GM18867 (cell line): ENCODE data around the gene HSPA12A.

Source experiments
- ATAC-seq: cut with Tn5 transposase; IDR thresholded peaks from one replicate; pipeline ENCODE4 v1.9.1; 2021; ENCODE audit warnings: mild to moderate bottlenecking, moderate library complexity; ENCODE audit not compliant: unreplicated experiment

The HSPA12A gene

DNA sequence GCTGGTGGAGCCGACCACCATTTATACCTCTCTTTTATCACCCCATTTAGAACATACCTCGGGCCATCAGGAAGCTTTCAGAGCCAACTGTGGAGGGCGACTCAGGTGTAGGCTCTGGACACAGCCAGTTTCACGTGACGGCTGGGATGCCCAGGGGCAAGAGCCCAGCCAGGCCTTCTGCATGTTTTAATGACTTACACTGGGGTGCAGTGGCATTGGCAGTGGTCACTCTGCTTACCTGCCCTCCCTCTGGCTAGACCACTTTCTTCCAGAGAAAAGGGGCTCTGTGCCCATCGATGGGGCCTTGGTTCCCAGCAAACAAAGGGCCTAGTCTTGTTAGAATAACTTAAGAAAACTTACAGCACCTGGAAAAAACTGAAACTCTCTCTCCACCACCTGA lies 71.7 kb downstream of the HSPA12A start:
- no peak for ATAC-seq

GRCh38 chr10:116669832-116670644 lies 72.3 kb downstream of the HSPA12A start:
- ATAC-seq: no peak

DNA sequence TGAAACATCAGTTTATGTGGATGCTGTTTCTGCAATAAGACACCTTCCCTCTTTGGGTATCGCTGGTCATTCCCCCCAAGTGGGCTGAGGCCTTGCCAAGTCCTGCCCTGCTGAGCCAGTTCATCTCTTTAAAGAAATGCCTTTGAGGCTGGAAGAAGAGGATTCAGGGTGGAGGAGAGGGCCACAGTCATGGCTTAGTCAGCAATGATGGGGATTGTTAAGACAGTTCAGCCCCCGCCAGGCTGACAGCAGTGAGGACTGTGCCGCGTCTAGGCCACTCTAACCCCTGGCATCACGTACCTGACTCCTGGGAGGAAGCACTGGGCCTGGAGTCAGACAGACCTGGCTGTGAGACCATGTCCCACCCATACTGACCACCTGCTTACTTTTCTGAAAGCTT lies 73.3 kb downstream of the HSPA12A start:
- no peak for ATAC-seq

DNA sequence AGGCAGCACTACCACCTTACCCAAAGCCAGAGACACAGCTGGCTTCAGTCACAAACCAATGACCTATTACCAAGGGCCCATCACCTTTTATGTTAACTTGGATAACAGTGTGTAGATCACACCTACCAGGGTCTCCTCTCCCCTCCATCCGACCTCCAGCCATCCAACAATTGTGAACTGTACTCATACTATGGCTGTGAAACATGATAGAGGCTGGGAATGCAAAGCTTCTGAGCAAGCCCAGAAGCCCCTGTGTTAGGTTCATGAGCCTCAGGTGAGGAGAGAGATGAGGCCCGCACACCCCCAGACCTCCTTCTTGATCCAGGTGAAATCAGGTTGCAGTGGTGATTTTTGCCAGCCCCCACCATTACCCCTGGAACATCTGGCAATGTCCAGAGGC lies 73.9 kb downstream of the HSPA12A start:
- no peak for ATAC-seq

DNA sequence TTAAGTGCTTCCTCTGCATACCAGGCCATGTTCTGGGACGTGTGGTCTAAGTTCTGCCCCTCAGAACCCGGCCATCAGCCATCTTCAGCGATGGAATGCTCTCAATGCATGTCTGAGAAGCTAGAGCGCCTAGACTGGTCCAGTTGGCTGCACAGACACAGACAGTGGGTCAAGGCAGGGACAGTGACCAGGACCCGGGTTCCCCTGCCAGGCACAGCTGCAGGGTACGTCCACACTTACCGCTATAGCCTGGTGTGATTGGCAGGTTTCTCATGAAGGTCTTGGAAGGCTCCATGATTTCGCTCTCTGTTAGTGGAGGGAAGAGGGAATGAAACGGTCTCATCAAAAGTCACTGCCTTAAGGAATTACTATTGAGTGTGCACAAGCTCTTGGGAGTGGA lies 74.3 kb downstream of the HSPA12A start:
- ATAC-seq: no peak

DNA sequence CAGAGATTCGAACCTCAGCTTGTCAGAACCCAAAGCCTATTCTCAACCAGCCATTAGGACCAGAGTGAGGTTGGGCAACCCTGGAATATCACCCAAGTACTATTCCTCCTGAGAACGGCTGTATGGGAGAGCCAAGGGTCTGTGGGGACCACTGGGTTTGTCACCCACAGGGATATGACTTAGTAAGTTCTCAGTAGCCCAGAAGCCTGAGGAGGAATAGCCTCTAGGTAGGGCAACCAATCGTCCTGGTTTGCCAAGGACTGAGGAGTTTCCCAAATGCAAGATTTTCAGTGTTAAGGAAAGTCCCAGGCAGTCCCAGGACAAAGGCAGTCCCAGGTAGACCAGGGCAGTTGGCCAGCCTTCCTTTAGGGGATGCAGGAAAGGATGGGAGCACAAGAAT lies 74.9 kb downstream of the HSPA12A start:
- no peak for ATAC-seq

DNA sequence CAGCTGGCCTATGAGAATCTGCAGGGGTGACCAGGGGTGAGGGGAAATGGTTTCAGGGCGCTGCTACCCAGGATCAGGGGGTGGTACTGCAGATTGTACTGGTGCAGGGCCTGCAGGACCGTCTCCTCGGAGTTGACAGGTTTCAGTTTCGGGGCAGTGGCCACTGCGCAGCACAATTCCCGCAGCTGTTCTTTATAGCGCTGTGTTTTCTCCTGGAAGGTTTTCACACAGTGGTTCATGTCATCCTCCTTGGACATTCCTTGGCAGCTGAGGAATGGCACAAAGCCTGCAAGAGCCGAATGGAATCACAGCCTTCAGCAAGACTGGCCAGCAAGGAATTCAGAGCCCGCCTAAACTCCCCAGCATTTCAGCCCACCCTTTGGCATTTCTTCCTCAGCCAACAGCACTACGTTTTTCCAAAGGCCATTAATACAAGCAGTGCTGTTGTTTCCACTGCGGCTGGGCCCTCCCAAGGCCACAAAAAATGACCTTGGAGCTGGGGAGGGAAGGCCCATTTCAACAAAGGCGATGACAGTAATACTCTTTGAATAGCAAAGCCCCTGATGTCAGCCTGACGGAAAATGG lies 76.7 kb downstream of the HSPA12A start:
- ATAC-seq: no peak

DNA sequence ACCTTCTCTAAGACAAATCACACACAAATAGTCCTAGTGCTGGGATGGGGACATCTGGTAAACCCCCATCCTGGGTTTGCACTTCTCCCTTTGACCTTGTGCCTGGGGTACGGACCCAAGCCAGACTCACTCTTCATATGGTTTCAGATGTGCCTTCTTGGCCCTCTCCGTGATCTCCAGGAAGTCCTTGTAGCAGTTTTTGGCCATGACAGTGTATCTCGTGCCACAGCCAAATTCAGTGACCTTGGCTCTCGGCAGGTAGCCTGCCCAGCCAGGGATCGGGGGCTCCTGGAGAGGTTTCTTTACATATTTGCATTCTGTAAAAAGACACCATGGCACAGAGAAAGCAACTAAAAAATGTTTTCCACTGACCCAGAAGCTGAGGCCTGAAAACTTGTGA lies 77.7 kb downstream of the HSPA12A start:
- ATAC-seq: no peak

DNA sequence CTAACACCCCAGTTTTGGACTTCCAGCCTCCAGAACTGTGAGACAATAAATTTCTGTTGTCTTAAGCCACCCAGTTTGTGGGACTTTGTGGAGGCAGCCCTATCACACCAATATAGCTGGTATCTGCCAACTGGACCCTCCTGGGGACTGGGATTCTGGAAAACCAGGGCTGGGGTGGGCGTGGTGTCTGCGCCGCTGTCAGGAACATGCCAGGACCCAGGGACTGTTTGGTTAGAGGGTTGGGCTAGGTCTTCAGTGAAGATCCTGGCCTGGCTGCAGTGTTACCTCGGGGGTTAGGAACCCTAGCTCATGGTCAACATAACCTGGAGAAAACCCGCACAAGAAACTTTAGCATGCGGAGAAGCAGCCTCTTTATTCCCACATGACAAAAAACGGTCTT lies 79.0 kb downstream of the HSPA12A start:
- ATAC-seq: no peak

- ATAC-seq: no peak
Measured at GRCh38 chr10:116660860-116661259, 81.5 kb downstream of the HSPA12A start.

DNA sequence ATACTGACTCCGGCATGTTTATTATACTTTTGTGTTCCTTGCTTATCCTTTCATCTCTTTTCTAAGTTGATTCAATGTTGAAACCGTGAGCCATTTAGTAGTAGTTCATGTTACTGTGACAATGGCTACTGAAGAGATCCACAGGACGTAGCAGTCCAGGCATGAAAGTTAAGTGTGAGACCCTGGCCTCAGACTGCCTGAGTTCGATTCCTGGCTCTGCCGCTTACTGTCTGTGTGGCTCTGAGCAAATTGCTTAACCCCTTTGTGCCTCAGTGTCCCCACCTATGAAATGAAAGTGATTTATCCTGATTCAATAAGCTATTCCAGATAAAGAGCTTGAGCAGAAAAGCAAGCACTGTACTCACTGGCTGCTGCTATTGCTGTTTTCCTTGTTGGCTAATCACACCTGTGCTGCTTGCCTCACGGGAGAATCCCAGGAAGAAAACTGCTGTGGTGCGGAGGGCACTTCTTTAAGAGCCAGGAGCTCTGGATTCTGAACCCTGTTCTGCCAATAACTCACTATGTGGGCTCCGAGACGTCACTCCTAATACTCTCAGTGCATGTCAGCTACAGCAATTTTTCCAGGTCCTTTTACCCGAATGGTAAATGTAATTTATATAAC lies 83.2 kb downstream of the HSPA12A start:
- ATAC-seq: no peak

DNA sequence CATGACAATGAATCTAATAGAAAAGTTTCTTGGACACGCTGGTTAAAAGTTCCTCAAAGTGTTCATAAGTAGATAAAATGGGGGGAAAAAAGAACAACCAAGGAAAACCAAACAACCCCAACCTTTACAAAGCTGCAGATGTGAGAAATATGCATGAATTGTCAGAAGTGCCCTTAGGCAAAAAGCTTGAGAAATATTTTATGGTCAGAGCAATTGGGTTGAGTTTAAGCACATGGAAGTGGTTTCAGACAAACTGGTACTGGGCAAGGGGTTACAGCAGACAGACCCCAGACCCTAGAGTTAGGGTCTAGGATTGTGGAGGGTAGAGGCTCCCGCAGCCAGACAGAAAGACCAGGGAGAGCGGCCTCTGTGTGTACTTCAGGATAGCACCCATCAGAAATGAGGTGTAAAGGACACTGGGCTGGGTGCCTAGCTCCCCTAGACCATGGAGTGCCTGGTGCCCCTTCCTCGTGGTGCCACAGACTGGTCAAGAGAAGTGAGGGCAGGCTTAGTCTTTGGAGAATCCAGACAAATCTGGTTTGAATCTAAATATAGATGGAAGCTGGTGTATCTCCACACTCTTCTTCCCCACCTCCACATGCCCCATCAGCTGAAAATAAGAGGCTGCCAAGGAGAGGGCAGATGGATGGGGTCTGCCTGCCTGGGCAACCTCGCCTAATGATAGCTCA lies 84.4 kb downstream of the HSPA12A start:
- no peak for ATAC-seq

GRCh38 chr10:116656044-116656443 lies 86.3 kb downstream of the HSPA12A start:
- no peak for ATAC-seq

DNA sequence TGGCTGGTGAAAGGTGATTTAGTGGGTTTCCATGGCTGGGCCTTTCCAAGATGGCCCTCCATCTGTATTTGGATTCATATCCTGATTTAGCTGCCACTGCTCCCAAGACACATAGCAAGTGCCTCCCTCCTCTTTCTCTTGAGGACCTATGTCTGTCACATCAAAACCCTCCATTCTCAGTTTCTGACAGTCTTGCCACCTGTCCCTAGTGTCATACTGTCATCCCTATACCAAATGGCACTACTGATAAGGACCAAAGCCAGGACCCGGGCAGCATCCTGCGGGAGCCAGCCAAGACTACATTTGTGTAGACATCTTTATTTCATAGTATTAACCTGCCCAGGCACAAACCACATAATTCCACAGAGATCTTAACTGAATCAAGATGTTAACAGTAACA lies 86.8 kb downstream of the HSPA12A start:
- ATAC-seq: no peak

- no peak for ATAC-seq
Measured at GRCh38 chr10:116654816-116655215, 87.5 kb downstream of the HSPA12A start.

DNA sequence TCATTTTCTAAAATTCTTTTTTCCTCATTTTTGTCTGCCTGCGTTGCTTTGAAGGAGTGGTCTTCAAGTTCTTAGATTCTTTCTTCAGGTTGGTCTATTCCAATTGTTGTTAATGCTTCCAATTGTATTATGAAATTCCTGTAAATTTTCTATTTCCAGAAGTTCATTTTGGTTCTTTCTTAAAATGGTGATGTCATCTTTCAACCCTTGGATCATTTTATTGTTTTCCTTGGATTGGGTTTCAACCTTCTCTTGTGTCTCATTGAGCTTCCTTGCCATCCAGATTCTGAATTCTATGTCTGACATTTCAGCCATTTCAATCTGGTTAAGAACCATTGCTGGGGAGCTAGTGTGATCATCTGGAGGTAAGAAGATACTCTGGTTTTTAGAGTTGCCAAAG lies 88.5 kb downstream of the HSPA12A start:
- ATAC-seq: no peak

DNA sequence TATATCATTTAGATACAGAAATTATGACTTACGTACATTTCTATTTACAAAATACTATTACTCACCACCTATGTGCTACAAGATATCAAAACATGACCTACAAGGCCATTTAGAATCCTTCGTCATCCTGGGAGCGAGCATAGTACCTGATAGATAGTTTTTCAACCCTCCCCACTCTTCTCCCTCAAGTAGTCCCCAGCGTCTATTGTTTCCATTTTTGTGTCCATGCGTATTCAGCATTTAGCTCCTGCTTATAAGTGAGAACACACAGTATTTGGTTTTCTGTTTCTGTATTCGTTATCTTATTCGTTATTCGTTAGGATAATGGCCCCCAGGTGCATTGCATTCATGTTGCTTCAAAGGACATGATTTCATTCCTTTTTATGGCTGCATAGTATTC lies 93.5 kb downstream of the HSPA12A start:
- ATAC-seq: no peak

GRCh38 chr10:116646502-116646901 lies 95.9 kb downstream of the HSPA12A start:
- ATAC-seq: no peak

DNA sequence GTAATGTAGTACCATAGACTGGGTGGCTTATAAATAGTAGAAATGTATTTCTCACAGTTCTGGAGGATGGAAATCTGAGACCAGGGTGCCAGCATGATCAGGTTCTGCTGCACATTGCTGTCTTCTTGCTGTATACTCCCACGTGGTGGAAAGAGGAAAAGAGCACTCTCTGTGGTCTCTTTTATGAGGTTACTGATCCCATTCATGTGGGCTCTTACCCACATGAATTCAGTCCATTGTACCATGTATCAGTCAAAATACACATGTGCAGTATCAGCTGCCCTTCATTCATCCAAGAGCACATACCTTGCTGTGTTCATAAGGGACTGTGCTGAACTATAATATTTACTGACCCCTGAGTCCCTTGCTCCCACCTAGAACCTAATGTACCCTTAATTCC lies 104.5 kb downstream of the HSPA12A start:
- no peak for ATAC-seq

DNA sequence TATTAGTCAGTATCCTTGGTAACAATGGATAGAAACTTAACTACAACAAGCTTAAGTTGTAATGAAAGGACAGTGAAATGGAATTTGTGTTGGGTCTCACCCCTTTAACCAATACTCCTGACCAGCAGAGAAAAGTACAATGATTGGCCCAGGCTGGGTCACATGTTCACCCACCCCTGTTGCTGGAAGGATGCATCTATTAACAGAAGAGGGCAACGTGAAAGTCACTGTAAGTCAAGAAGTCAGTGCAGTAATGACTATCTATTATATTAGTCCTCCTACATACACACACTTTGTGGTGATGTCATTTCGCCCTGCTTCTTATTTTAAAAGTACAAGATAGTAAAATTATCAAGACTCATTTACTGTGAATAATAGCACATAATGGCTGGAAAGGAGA lies 105.4 kb downstream of the HSPA12A start:
- ATAC-seq: no peak

DNA sequence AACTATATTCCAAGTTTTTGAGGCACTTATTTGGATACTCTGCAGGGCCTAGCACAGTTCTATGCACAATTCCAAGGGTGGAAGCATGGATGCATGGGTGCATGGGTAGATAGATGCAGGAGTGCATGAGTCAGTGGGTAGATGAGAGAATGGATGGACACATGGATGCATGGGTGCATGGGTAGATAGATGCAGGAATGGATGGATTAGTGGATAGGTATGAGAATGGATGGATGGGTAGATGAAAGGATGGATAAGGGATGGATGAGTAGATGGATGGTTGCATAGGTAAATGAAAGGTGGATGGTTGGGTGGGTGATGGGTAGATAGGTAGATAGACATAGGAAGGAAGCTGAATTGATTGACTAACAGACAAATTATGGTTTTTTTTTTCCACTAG lies 106.0 kb downstream of the HSPA12A start:
- no peak for ATAC-seq
